OCI-LY1 (cell line): ENCODE measurements around the gene RAPGEF4.

ENCODE experiments used
- H2AFZ ChIP-seq: fragments of 200-600 bp; sonication (generic), shearing (Covaris generic); 2 replicates; pipeline ENCODE4 v1.6.0; 2014; ENCODE audit warnings: antibody characterized with exemption, mild to moderate bottlenecking, low read length
- H3F3A ChIP-seq: fragments of 200-600 bp; sonication (generic), shearing (Covaris generic); 2 replicates; pipeline ENCODE4 v1.6.0; 2014; ENCODE audit warnings: mild to moderate bottlenecking, antibody characterized with exemption, low read length, moderate library complexity; ENCODE audit not compliant: insufficient read depth
- H3K27ac ChIP-seq: fragments of 200-600 bp; sonication (generic); 2 replicates; pipeline ENCODE4 v1.5.1; 2014; ENCODE audit warnings: low read length, mixed run types, mild to moderate bottlenecking, low read depth; ENCODE audit not compliant: poor library complexity, severe bottlenecking
- H3K27me3 ChIP-seq: fragments of 200-600 bp; sonication (generic); 2 replicates; pipeline ENCODE4 v1.6.0; 2014; ENCODE audit warnings: antibody characterized with exemption, mild to moderate bottlenecking, low read length, moderate library complexity; ENCODE audit not compliant: insufficient read depth
- H3K36me3 ChIP-seq: fragments of 200-600 bp; sonication (generic); 2 replicates; pipeline ENCODE4 v1.6.1; 2014; ENCODE audit warnings: mild to moderate bottlenecking, antibody characterized with exemption, low read length, moderate library complexity, mixed read lengths; ENCODE audit not compliant: insufficient read depth
- H3K4me1 ChIP-seq: fragments of 200-600 bp; sonication (generic); 2 replicates; pipeline ENCODE4 v1.5.1; 2014; ENCODE audit warnings: mild to moderate bottlenecking, low read length, moderate library complexity; ENCODE audit not compliant: insufficient read depth, severe bottlenecking
- H3K4me2 ChIP-seq: fragments of 200-600 bp; sonication (generic), shearing (Covaris generic); 2 replicates; pipeline ENCODE4 v1.6.1; 2014; ENCODE audit warnings: low read length
- H3K4me3 ChIP-seq: fragments of 200-600 bp; sonication (generic); 2 replicates; pipeline ENCODE4 v1.5.1; 2014; ENCODE audit warnings: low read length, low read depth, mild to moderate bottlenecking, mixed read lengths; ENCODE audit not compliant: poor library complexity, severe bottlenecking
- H3K79me2 ChIP-seq: fragments of 200-600 bp; shearing (Covaris generic); 2 replicates; pipeline ENCODE4 v1.6.1; 2016; ENCODE audit warnings: mixed run types, low read length, mixed read lengths; ENCODE audit not compliant: insufficient read depth
- H3K9ac ChIP-seq: fragments of 200-600 bp; sonication (generic), shearing (Covaris generic); 2 replicates; pipeline ENCODE4 v1.6.1; 2014; ENCODE audit warnings: mild to moderate bottlenecking, low read length, mixed read lengths
- H3K9me2 ChIP-seq: fragments of 200-600 bp; sonication (generic), shearing (Covaris generic); 2 replicates; pipeline ENCODE4 v1.6.1; 2014; ENCODE audit warnings: low read depth, mild to moderate bottlenecking, low read length, mixed read lengths
- H3K9me3 ChIP-seq: fragments of 200-600 bp; shearing (Covaris generic); 2 replicates; pipeline ENCODE4 v1.6.1; 2014; ENCODE audit warnings: low read length, mixed read lengths
- H4K20me1 ChIP-seq: fragments of 200-600 bp; sonication (generic), shearing (Covaris generic); 2 replicates; pipeline ENCODE4 v1.6.0; 2016; ENCODE audit warnings: mild to moderate bottlenecking, low read length; ENCODE audit not compliant: insufficient read depth
- EZH2 ChIP-seq: fragments of 200-600 bp; sonication (generic), shearing (Covaris generic); IDR thresholded peaks from 2 replicates; pipeline ENCODE4 v1.8.0; 2017; ENCODE audit warnings: borderline replicate concordance, mixed run types, mild to moderate bottlenecking, antibody characterized with exemption, low read length, moderate library complexity, mixed read lengths
- TF ChIP-seq, protein P1 (sequence below): fragments of 200-600 bp; sonication (generic), shearing (Covaris generic); IDR thresholded peaks from 2 replicates; pipeline ENCODE4 v1.5.1; 2017; ENCODE audit warnings: mild to moderate bottlenecking, antibody characterized with exemption, low read length, moderate library complexity, mixed read lengths

RAPGEF4 gene

DNA sequence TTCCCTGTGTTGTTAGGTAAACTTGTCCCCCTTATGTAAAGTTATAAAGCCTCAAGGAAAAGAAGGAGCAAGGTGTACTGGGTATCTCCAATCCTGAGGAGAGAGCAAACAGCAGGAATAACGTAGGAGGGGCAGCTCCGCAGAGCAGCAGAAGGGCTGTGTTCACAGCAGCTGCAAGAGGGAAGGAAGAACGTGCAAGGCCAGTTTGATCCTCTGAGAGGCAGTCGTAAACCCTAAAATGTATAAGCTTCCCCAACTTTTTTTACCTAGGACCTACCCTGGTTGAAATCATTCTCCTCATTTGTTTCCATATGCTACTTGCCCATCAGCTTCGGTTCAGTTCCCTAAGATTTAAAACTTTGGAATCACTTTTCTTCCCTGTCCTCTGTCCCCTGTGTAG is 288.1 kb downstream of the RAPGEF4 start:
- Histone ChIP-seq H4K20me1 (no peaks in the 10 kb centered on the region), H3K4me1 (no peaks in the 10 kb centered on the region), H3K79me2 (no peaks in the 10 kb centered on the region), H2AFZ (no peak overlapping the region), H3K9me3 (no peaks in the 10 kb centered on the region), H3K27ac (no peak overlapping the region), H3K4me2 (no peak overlapping the region), H3K36me3 (no peaks in the 10 kb centered on the region), H3K9ac (no peak overlapping the region), H3K27me3 (no peaks in the 10 kb centered on the region), H3F3A (no peaks in the 10 kb centered on the region), H3K9me2 (no peaks in the 10 kb centered on the region), H3K4me3 (no peak overlapping the region)
- TF ChIP-seq EZH2 = no peak
- TF ChIP-seq, protein P1, sequence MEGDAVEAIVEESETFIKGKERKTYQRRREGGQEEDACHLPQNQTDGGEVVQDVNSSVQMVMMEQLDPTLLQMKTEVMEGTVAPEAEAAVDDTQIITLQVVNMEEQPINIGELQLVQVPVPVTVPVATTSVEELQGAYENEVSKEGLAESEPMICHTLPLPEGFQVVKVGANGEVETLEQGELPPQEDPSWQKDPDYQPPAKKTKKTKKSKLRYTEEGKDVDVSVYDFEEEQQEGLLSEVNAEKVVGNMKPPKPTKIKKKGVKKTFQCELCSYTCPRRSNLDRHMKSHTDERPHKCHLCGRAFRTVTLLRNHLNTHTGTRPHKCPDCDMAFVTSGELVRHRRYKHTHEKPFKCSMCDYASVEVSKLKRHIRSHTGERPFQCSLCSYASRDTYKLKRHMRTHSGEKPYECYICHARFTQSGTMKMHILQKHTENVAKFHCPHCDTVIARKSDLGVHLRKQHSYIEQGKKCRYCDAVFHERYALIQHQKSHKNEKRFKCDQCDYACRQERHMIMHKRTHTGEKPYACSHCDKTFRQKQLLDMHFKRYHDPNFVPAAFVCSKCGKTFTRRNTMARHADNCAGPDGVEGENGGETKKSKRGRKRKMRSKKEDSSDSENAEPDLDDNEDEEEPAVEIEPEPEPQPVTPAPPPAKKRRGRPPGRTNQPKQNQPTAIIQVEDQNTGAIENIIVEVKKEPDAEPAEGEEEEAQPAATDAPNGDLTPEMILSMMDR = no peak

GRCh38 chr2:173026479-173026878 is 290.8 kb downstream of the RAPGEF4 start:
- H3K9me2 ChIP-seq = no peaks in the 10 kb centered on the region
- no peak overlapping the region for H3K27ac ChIP-seq
- no peaks in the 10 kb centered on the region for H3K9me3 ChIP-seq
- H3K27me3 ChIP-seq = no peaks in the 10 kb centered on the region
- H3K4me1 ChIP-seq = no peaks in the 10 kb centered on the region
- no peak overlapping the region for H3K4me2 ChIP-seq
- no peaks in the 10 kb centered on the region for H3K36me3 ChIP-seq
- H3K4me3 ChIP-seq = no peak overlapping the region
- H4K20me1 ChIP-seq = no peaks in the 10 kb centered on the region
- TF ChIP-seq EZH2 = no peak
- TF ChIP-seq, protein P1 = no peak
- H2AFZ ChIP-seq = no peak overlapping the region
- H3K79me2 ChIP-seq = no peaks in the 10 kb centered on the region
- H3F3A ChIP-seq = no peaks in the 10 kb centered on the region
- no peak overlapping the region for H3K9ac ChIP-seq

DNA sequence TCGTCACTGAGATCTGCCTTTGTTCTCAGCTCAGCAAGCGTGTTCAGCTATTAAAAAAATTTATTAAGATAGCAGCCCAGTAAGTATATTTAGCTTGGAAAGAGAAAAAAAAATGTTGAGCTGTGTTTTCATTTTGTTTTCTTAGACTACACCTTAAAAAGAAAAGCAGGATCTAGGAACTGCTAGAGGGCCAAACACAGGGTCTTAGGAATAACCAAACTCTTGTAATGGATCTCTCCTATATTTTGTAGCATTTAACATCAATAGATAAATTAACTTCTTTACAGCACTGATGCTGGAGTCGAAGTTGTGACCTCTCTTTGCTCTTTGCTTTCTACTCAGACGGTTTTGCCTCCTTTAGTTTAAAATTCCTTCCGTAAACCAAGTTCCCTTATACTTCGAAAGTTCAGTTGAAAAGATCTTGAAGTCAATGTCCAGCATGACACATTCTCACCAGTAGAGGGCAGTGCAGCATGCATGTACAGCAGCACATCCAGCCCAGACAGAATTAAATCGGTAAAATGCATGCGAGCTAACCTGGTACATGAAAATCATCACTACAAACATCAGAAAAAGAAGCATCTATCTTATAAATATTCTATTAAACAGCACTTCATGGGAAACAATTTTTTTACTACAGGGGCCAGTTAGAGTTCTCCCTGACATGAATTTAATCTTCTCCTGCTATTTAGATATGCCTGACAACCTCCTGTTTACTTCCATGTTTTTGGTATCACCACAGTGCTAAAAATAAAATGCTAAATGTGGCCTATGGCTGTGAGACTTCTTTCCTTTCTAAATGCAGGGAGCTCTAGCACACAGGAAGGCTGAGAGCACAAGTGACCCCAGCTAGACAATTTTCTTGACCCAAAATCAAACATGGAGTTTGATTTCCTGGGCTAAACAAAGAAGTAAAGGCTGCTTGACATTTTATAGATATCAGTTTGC is 291.8 kb downstream of the RAPGEF4 start:
- no peak overlapping the region for H3K9ac ChIP-seq
- no peak overlapping the region for H3K4me3 ChIP-seq
- H3K9me3 ChIP-seq = no peaks in the 10 kb centered on the region
- no peak overlapping the region for H2AFZ ChIP-seq
- H4K20me1 ChIP-seq = no peaks in the 10 kb centered on the region
- H3K27ac ChIP-seq = no peak overlapping the region
- TF ChIP-seq, protein P1 = peak; percentile 93
- TF ChIP-seq EZH2 = no peak
- no peaks in the 10 kb centered on the region for H3K79me2 ChIP-seq
- no peaks in the 10 kb centered on the region for H3F3A ChIP-seq
- no peaks in the 10 kb centered on the region for H3K27me3 ChIP-seq
- no peaks in the 10 kb centered on the region for H3K4me1 ChIP-seq
- H3K9me2 ChIP-seq = no peaks in the 10 kb centered on the region
- no peak overlapping the region for H3K4me2 ChIP-seq
- no peaks in the 10 kb centered on the region for H3K36me3 ChIP-seq
